CD4-positive, alpha-beta T cell treated with Interleukin-6 at 100 ng/mL for 8 hours (primary cell): ENCODE data around the gene MYO9A.
"Not testable (repeated sequence)": the region's sequence is repeated elsewhere in the genome, so short reads cannot be mapped to it uniquely, and the experiment has no call there.

Experiments used
- DNase-seq: peaks from one replicate; pipeline ENCODE4 v3.0.0-alpha.2; 2020; ENCODE audit warnings: mixed read lengths, low spot score

MYO9A gene

GRCh38 chr15:72042865-72043264, 75.1 kb downstream of the MYO9A start:
- DNase-seq, result no peak

- no peak for DNase-seq
Measured at GRCh38 chr15:72042054-72042453, 75.9 kb downstream of the MYO9A start.

GRCh38 chr15:72037321-72037720, 80.6 kb downstream of the MYO9A start:
- DNase-seq, result no peak

GRCh38 chr15:72034859-72035650, 82.9 kb downstream of the MYO9A start:
- DNase-seq, result no peak

GRCh38 chr15:72034351-72034750, 83.6 kb downstream of the MYO9A start:
- no peak for DNase-seq

GRCh38 chr15:72033711-72034110, 84.2 kb downstream of the MYO9A start:
- no peak for DNase-seq

GRCh38 chr15:72033285-72033684, 84.7 kb downstream of the MYO9A start:
- no peak for DNase-seq

GRCh38 chr15:72021604-72022003, 96.3 kb downstream of the MYO9A start:
- no peak for DNase-seq

GRCh38 chr15:72020799-72021198, 97.2 kb downstream of the MYO9A start:
- no peak for DNase-seq

GRCh38 chr15:72014555-72014954, 103.4 kb downstream of the MYO9A start:
- not testable (repeated sequence) for DNase-seq

- DNase-seq, result no peak
Measured at GRCh38 chr15:72013703-72014102, 104.2 kb downstream of the MYO9A start.

- no peak for DNase-seq
Measured at GRCh38 chr15:72011302-72011942, 106.5 kb downstream of the MYO9A start.

- no peak for DNase-seq
Measured at GRCh38 chr15:72009222-72009621, 108.7 kb downstream of the MYO9A start.

GRCh38 chr15:72006382-72006781, 111.6 kb downstream of the MYO9A start:
- no peak for DNase-seq

- DNase-seq, result no peak
Measured at GRCh38 chr15:72005483-72005882, 112.5 kb downstream of the MYO9A start.

- no peak for DNase-seq
Measured at GRCh38 chr15:71999807-72000206, 118.1 kb downstream of the MYO9A start.

- not testable (repeated sequence) for DNase-seq
Measured at GRCh38 chr15:71998717-71999116, 119.2 kb downstream of the MYO9A start.

- DNase-seq, result no peak
Measured at GRCh38 chr15:71997691-71998090, 120.3 kb downstream of the MYO9A start.

- DNase-seq, result no peak
Measured at GRCh38 chr15:71975816-71976150, 142.2 kb downstream of the MYO9A start.

- no peak for DNase-seq
Measured at GRCh38 chr15:71974211-71974610, 143.7 kb downstream of the MYO9A start.

- DNase-seq, result no peak
Measured at GRCh38 chr15:71973366-71973765, 144.6 kb downstream of the MYO9A start.

GRCh38 chr15:71971905-71972304, 146.0 kb downstream of the MYO9A start:
- DNase-seq, result no peak

GRCh38 chr15:71970435-71970834, 147.5 kb downstream of the MYO9A start:
- DNase-seq, result no peak

- no peak for DNase-seq
Measured at GRCh38 chr15:71962537-71962936, 155.4 kb downstream of the MYO9A start.
